GM12878 (cell line): Measurements from ENCODE around the gene CRYBA1. TPM values are rescaled to one million over a fixed set of nuclear protein-coding genes. Genes with fewer than 3 reads are reported as not detected.

Experiments used
- ATAC-seq: fragments of 200-7000 bp; cut with Tn5 transposase; 3 replicates; pipeline ENCODE4 v1.9.1; 2020; ENCODE audit warnings: mild to moderate bottlenecking, moderate library complexity
- BruUV-seq: library from RNA; stranded (reverse); fragments of 400-500 nt; replicated peaks from 2 replicates; lab custom pipeline; 2021; lab: Mats Ljungman, UMichigan
- CTCF ChIA-PET: fragments of 300-600 bp; sonication (Branson Sonifier 250); formaldehyde crosslinking; extraction: SDS; loops from one replicate; lab custom pipeline; 2021; ENCODE audit warnings: inconsistent platforms; lab: Yijun Ruan, JAX
- POLR2A ChIA-PET: fragments of 350-600 bp; formaldehyde crosslinking; extraction: SDS; loops from one replicate; lab custom pipeline; 2021; ENCODE audit warnings: inconsistent platforms; lab: Charles Lee
- RAD21 ChIA-PET: fragments of 300-600 bp; sonication (Branson Sonifier 250); formaldehyde crosslinking; loops from one replicate; lab custom pipeline; 2023; ENCODE audit warnings: antibody characterized with exemption; ENCODE audit not compliant: unreplicated experiment; lab: Charles Lee
- SMC1A ChIA-PET: fragments of 300-600 bp; sonication (Branson Sonifier 250); formaldehyde crosslinking; loops from one replicate; lab custom pipeline; 2023; ENCODE audit not compliant: unreplicated experiment, uncharacterized antibody; lab: Charles Lee
- DNase-seq: peaks from one replicate; pipeline ENCODE4 v3.0.0-alpha.2; 2011; ENCODE audit warnings: low read depth, low spot score
- FAIRE-seq: peaks from 3 replicates; lab custom pipeline; 2011; peaks lifted over from hg19 to GRCh38; lab: Jason Lieb, UNC
- H2AFZ ChIP-seq: 2 replicates; pipeline ENCODE4 v1.6.0; 2011; ENCODE audit warnings: low read depth, low read length, control low read depth; ENCODE audit not compliant: control insufficient read depth
- H3K27ac ChIP-seq: 2 replicates; pipeline ENCODE4 v1.5.1; 2011; ENCODE audit warnings: control low read depth; ENCODE audit not compliant: control insufficient read depth, insufficient read depth
- H3K27me3 ChIP-seq, 2 experiments: replicated peaks in 1 of 2; 2 replicates each; pipeline versions ENCODE4 v1.6.0 to v1.6.1; 2011; ENCODE audit warnings: low read length in 1 of 2; ENCODE audit not compliant: control insufficient read depth in 2 of 2, insufficient read depth in 2 of 2
- H3K36me3 ChIP-seq, 2 experiments: 2 replicates each; pipeline ENCODE4 v1.5.1; 2011; ENCODE audit warnings: low read length in 1 of 2; ENCODE audit not compliant: control insufficient read depth in 2 of 2, insufficient read depth in 2 of 2
- H3K4me1 ChIP-seq: 2 replicates; pipeline ENCODE4 v1.6.1; 2011; ENCODE audit warnings: mild to moderate bottlenecking, low read length, moderate library complexity, mixed read lengths; ENCODE audit not compliant: control insufficient read depth, insufficient read depth
- H3K4me2 ChIP-seq: 2 replicates; pipeline ENCODE4 v1.6.0; 2011; ENCODE audit warnings: control low read depth; ENCODE audit not compliant: control insufficient read depth, insufficient read depth
- H3K4me3 ChIP-seq: fragments of 200-600 bp; sonication (generic); 2 replicates; pipeline ENCODE4 v1.5.1; 2016
- H3K79me2 ChIP-seq: 2 replicates; pipeline ENCODE4 v1.6.0; 2011; ENCODE audit warnings: low read length; ENCODE audit not compliant: control insufficient read depth, insufficient read depth
- H3K9ac ChIP-seq: 2 replicates; pipeline ENCODE4 v1.8.0; 2011; ENCODE audit warnings: low read length, control low read depth, mixed read lengths; ENCODE audit not compliant: control insufficient read depth, insufficient read depth
- H3K9me3 ChIP-seq: replicated peaks from 3 replicates; pipeline ENCODE4 v1.5.1; 2011; ENCODE audit warnings: mild to moderate bottlenecking, low read length; ENCODE audit not compliant: control insufficient read depth, insufficient read depth
- H4K20me1 ChIP-seq: 2 replicates; pipeline ENCODE4 v1.6.0; 2011; ENCODE audit not compliant: control insufficient read depth, insufficient read depth
- BACH1 ChIP-seq: fragments of 450-650 bp; IDR thresholded peaks from 2 replicates; pipeline ENCODE4 v1.6.1; 2017; ENCODE audit warnings: mild to moderate bottlenecking, borderline replicate concordance
- BHLHE40 ChIP-seq, 2 experiments: fragments of 450-650 bp in 1 of 2; IDR thresholded peaks; 2 replicates each; pipeline ENCODE4 v1.6.1; 2011 to 2017; ENCODE audit warnings: low read depth in 2 of 2, borderline replicate concordance in 1 of 2, improper control_type of control experiment in 1 of 2, low read length in 1 of 2, mild to moderate bottlenecking in 1 of 2
- EGR1 ChIP-seq, 2 experiments: IDR thresholded peaks; 1 replicate in 1 of 2; 2 replicates in 1 of 2; pipeline ENCODE4 v1.6.1; 2011 to 2012; ENCODE audit warnings: low read depth in 2 of 2, low read length in 2 of 2, borderline replicate concordance in 1 of 2, mild to moderate bottlenecking in 1 of 2, moderate library complexity in 1 of 2
- HDAC6 ChIP-seq: fragments of 200-600 bp; sonication (generic); IDR thresholded peaks from one replicate; pipeline ENCODE4 v1.8.0; 2017; ENCODE audit warnings: antibody characterized with exemption; ENCODE audit not compliant: unreplicated experiment
- MLLT1 ChIP-seq: fragments of 450-650 bp; IDR thresholded peaks from 2 replicates; pipeline ENCODE4 v1.6.1; 2016; ENCODE audit warnings: mild to moderate bottlenecking
- MXI1 ChIP-seq: fragments of 150-350 bp; IDR thresholded peaks from 2 replicates; pipeline ENCODE4 v1.6.1; 2011; ENCODE audit warnings: low read depth, mild to moderate bottlenecking, inconsistent platforms, low read length, improper control_type of control experiment
- NBN ChIP-seq: fragments of 450-650 bp; IDR thresholded peaks from 2 replicates; pipeline ENCODE4 v1.6.1; 2016
- NR2C1 ChIP-seq: fragments of 450-650 bp; IDR thresholded peaks from 2 replicates; pipeline ENCODE4 v1.6.1; 2017; ENCODE audit warnings: antibody characterized with exemption, mild to moderate bottlenecking, moderate library complexity
- NR2F1 ChIP-seq: fragments of 450-650 bp; conservative IDR thresholded peaks from 2 replicates; pipeline ENCODE4 v1.6.1; 2017; ENCODE audit warnings: mild to moderate bottlenecking
- POLR2A ChIP-seq: IDR thresholded peaks from 2 replicates; pipeline ENCODE4 v1.6.1; 2011; ENCODE audit warnings: low read depth, mild to moderate bottlenecking, low read length
- RUNX3 ChIP-seq: IDR thresholded peaks from 2 replicates; pipeline ENCODE4 v1.6.1; 2012; ENCODE audit warnings: low read length, inconsistent platforms
- SMARCA5 ChIP-seq: fragments of 450-650 bp; IDR thresholded peaks from 2 replicates; pipeline ENCODE4 v1.6.1; 2017; ENCODE audit warnings: mild to moderate bottlenecking
- ZBED1 ChIP-seq: IDR thresholded peaks from 2 replicates; pipeline ENCODE4 v1.6.1; 2016; ENCODE audit warnings: borderline replicate concordance
- ZNF384 ChIP-seq: IDR thresholded peaks from 2 replicates; pipeline ENCODE4 v1.6.1; 2012; ENCODE audit warnings: low read depth, mild to moderate bottlenecking, low read length, improper control_type of control experiment, borderline replicate concordance
- WGBS: methylation state at CpG from one replicate; pipeline ENCODE4 v1.1.6; 2016; ENCODE audit warnings: low lambda C conversion rate; ENCODE audit not compliant: insufficient replicate concordance, insufficient coverage; ENCODE audit errors: missing lambda C conversion rate; 5-methylcytosine and 5-hydroxymethylcytosine counted together
- in situ Hi-C: fragments of 300-500 bp; cut with MboI; formaldehyde crosslinking; loops from 9 replicates; pipeline ENCODE4 v1.14.3; 2018; ENCODE audit warnings: mixed read lengths
- intact Hi-C: fragments of 100-400 bp; cut with micrococcal nuclease; formaldehyde crosslinking; loops from one replicate; pipeline ENCODE4 v1.14.2; 2022; ENCODE audit not compliant: unreplicated experiment
- polyA plus RNA-seq, 11 experiments: library from polyadenylated mRNA; depleted of rRNA in 4 of 11; unstranded in 6 of 11; stranded (reverse) in 5 of 11; fragments of >200 nt; fragmentation: Nextera tagmentation in 4 of 11; fragmentation: Illumina TruSeq in 1 of 11; extraction: Ambion mirVana in 4 of 11; extraction: Trizol in 1 of 11; gene quantifications; 1 replicate in 1 of 11; 2 replicates in 10 of 11; pipeline versions ENCODE4 v1.2.1 to v1.2.3, GENCODE V29; 2011 to 2016; ENCODE audit warnings: inconsistent platforms in 2 of 11, missing spikeins in 2 of 11, low read depth in 1 of 11
- total RNA-seq, 4 experiments: library from RNA; depleted of rRNA in 3 of 4; stranded (reverse); fragments of >200 nt in 3 of 4; fragmentation: Illumina TruSeq in 1 of 4; extraction: Trizol in 1 of 4; gene quantifications; 2 replicates each; pipeline versions ENCODE4 v1.2.1 to v1.2.3, GENCODE V29; 2013 to 2021
- TF ChIP-seq, protein P1 (sequence below): fragments of 450-650 bp; IDR thresholded peaks from 2 replicates; pipeline ENCODE4 v1.6.1; 2017; ENCODE audit warnings: low read depth, mild to moderate bottlenecking, moderate library complexity

CRYBA1 gene
- total and polyA plus RNA-seq, 10 of the 15 experiments (the other 5 are each of a cell fraction or from before 2014, with no cell fraction given) = not detected

DNA sequence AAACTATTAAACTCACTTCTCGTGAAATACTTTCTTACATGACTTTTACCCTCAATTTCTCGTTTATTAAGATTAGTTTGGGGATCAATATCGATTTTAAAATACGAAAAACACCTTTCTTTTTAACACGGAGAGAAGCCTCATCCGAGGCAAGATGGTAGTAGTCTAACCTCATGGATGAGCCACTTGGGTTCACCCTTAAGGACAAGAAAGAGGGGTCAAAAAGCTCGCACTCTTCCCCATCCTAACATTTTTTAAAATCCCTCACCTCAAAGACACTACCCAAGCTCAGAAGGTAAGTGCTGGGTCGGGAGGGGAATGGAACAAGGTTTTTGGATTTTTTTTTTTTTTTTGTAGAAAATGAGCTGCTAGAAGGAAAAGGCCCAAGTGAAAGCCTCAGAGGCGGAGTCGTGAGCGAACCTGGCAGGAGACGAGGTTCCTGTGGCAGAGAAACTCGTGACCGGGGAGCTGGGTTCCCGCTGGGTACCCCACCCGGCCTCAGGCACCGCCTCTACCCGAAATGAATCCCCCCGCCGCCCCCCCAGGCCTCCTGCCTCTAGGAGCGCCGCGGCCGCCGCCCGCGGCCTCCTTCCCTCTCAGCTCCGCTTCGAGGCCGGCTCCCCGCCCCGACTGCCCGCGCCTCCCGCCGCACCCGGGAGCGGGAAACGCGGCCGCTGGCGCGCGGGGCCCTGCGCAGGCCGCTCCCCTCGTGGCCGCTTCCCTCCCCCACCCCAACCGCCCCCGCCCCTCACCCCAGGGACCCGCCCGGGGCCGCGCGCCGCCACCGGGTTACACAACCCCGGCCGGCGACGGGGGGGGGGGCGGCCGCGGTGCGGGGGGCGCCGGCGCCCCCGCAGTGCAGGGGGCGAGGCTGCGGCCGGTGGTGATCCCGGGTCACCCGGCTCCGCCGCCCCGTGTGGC lies 45.7 kb downstream of the CRYBA1 start:
- ChIA-PET POLR2A (interaction anchor here (0.6 to 2.3 kb wide), 13 partner anchors 9 to 756 kb away, joined by 3 to 9 read pairs (median 4); partner anchors contain the start of gene MYO18A), SMC1A (interaction anchor here (0.6 to 3.4 kb wide), 6 partner anchors 41 to 168 kb away, joined by 3 to 58 read pairs (median 11); no protein-coding TSS in a partner anchor), CTCF (interaction anchor here (0.7 to 5.0 kb wide), 14 partner anchors 11 to 719 kb away, joined by 3 to 93 read pairs (median 6); no protein-coding TSS in a partner anchor)
- Histone ChIP-seq H3K27me3 (no peaks in the 10 kb centered on the region), H3K79me2 (peaks cover 66% of the 10 kb centered on the region), H3K36me3 (peaks cover 2 to 14% of the 10 kb centered on the region in 2 experiments), H3K4me2 (peak overlapping the region; percentile 83), H2AFZ (no peak overlapping the region; the same call in 1 of the 2 replicates), H3K27ac (peak overlapping the region; percentile 73), H4K20me1 (peaks cover 3% of the 10 kb centered on the region; the same call in 1 of the 2 replicates), H3K4me1 (peaks cover 2% of the 10 kb centered on the region; the same call in 1 of the 2 replicates)
- peak; percentile 1; the same call in 1 of the 3 replicates for ATAC-seq
- BruUV-seq = no TSS peak
- intact Hi-C loops = loop anchor here (5.0 kb wide), 1 partner anchor 340 kb away; the partner anchor contains the start of gene PHF12
- WGBS = 2% methylated on average over 28 of the region's 77 CpGs
- TF ChIP-seq NR2C1 (0 out of 2 replicates have a peak, but pooled peaks have one; percentile 11), ZNF384 (0 out of 2 replicates have a peak, but pooled peaks have one; percentile 22), EGR1 (IDR thresholded peaks at IDR 0.05; ENCODE audit: borderline replicate concordance in 1 of 2, low read depth in 2 of 2, low read length in 2 of 2) (peak in 1 of 2 experiments; percentile 68; a peak in 1 of 3 replicates), MXI1 (peak; percentile 62), NBN (0 out of 2 replicates have a peak, but pooled peaks have one; percentile 19), RUNX3 (no peak; the same call in 1 of the 2 replicates), BHLHE40 (IDR thresholded peaks at IDR 0.05; ENCODE audit: borderline replicate concordance in 1 of 2, low read depth in 2 of 2, low read length in 1 of 2) (peak; percentile 52 to 67; a peak in 3 of 4 replicates), HDAC6 (no peak), SMARCA5 (no peak), NR2F1 (peak; percentile 54), MLLT1 (0 out of 2 replicates have a peak, but pooled peaks have one; percentile 48), POLR2A (peak; percentile 53; the same call in 1 of the 2 replicates), BACH1 (0 out of 2 replicates have a peak, but pooled peaks have one; percentile 49), ZBED1 (no peak)
- TF ChIP-seq, protein P1, sequence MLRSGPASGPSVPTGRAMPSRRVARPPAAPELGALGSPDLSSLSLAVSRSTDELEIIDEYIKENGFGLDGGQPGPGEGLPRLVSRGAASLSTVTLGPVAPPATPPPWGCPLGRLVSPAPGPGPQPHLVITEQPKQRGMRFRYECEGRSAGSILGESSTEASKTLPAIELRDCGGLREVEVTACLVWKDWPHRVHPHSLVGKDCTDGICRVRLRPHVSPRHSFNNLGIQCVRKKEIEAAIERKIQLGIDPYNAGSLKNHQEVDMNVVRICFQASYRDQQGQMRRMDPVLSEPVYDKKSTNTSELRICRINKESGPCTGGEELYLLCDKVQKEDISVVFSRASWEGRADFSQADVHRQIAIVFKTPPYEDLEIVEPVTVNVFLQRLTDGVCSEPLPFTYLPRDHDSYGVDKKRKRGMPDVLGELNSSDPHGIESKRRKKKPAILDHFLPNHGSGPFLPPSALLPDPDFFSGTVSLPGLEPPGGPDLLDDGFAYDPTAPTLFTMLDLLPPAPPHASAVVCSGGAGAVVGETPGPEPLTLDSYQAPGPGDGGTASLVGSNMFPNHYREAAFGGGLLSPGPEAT = peak; percentile 16; the same call in 1 of the 2 replicates
- TF ChIP-seq, all 136 proteins: peak for 11
- in situ Hi-C loops = no loop called here
- RAD21 ChIA-PET = interaction anchor here (0.7 to 3.6 kb wide), 6 partner anchors 40 to 565 kb away, joined by 3 to 71 read pairs (median 4); no protein-coding TSS in a partner anchor
- peak overlapping the region; percentile 89 for H3K4me3 ChIP-seq
- FAIRE-seq (no peak), DNase-seq (no peak)
- H3K9ac ChIP-seq = peak overlapping the region; percentile 92
- H3K9me3 ChIP-seq = no peaks in the 10 kb centered on the region
